Dedifferentiated amniotic fluid mesenchymal stem cell (primary cell): ENCODE results near the gene CRACDL.
"Not testable (repeated sequence)": the region's sequence is repeated elsewhere in the genome, so short reads cannot be mapped to it uniquely, and the experiment has no call there.

Experiments used
- DNase-seq: peaks from one replicate; pipeline ENCODE4 v3.0.0-alpha.2; 2016; ENCODE audit errors: extremely low spot score

CRACDL gene

GRCh38 chr2:98882971-98883779, 52.9 kb downstream of the CRACDL start:
- no peak for DNase-seq

- no peak for DNase-seq
Measured at GRCh38 chr2:98882368-98882767, 53.7 kb downstream of the CRACDL start.

- no peak for DNase-seq
Measured at GRCh38 chr2:98881153-98881650, 54.8 kb downstream of the CRACDL start.

- DNase-seq, result no peak
Measured at GRCh38 chr2:98880266-98881152, 55.5 kb downstream of the CRACDL start.

- not testable (repeated sequence) for DNase-seq
Measured at GRCh38 chr2:98877658-98878057, 58.4 kb downstream of the CRACDL start.

- no peak for DNase-seq
Measured at GRCh38 chr2:98876741-98877140, 59.3 kb downstream of the CRACDL start.

- DNase-seq, result no peak
Measured at GRCh38 chr2:98875746-98876145, 60.3 kb downstream of the CRACDL start.

GRCh38 chr2:98875081-98875728, 60.8 kb downstream of the CRACDL start:
- DNase-seq, result no peak

- DNase-seq, result no peak
Measured at GRCh38 chr2:98874186-98874689, 61.8 kb downstream of the CRACDL start.

- DNase-seq, result no peak
Measured at GRCh38 chr2:98872526-98872925, 63.5 kb downstream of the CRACDL start.

GRCh38 chr2:98871506-98871905, 64.5 kb downstream of the CRACDL start:
- DNase-seq, result no peak

- DNase-seq, result no peak
Measured at GRCh38 chr2:98870516-98871158, 65.4 kb downstream of the CRACDL start.

- DNase-seq, result no peak
Measured at GRCh38 chr2:98869870-98870269, 66.2 kb downstream of the CRACDL start.

- no peak for DNase-seq
Measured at GRCh38 chr2:98869272-98869641, 66.8 kb downstream of the CRACDL start.

- no peak for DNase-seq
Measured at GRCh38 chr2:98868548-98869271, 67.3 kb downstream of the CRACDL start.

- DNase-seq, result no peak
Measured at GRCh38 chr2:98867539-98868309, 68.3 kb downstream of the CRACDL start.

GRCh38 chr2:98866033-98866432, 70.0 kb downstream of the CRACDL start:
- no peak for DNase-seq

- DNase-seq, result no peak
Measured at GRCh38 chr2:98861601-98862000, 74.4 kb downstream of the CRACDL start.

GRCh38 chr2:98859323-98859722, 76.7 kb downstream of the CRACDL start:
- no peak for DNase-seq

- DNase-seq, result no peak
Measured at GRCh38 chr2:98857001-98857400, 79.0 kb downstream of the CRACDL start.
